GM10248 (cell line): ENCODE results near the gene TMEM219.

Experiments used
- CTCF ChIA-PET: fragments of 300-600 bp; sonication (Branson Sonifier 250); formaldehyde crosslinking; extraction: SDS; loops from one replicate; lab custom pipeline; 2021; ENCODE audit warnings: antibody characterized with exemption; lab: Yijun Ruan, JAX
- POLR2A ChIA-PET: fragments of 350-650 bp; sonication (Branson Sonifier 250); formaldehyde crosslinking; extraction: SDS; loops from one replicate; lab custom pipeline; 2020; ENCODE audit warnings: antibody characterized with exemption; lab: Yijun Ruan, JAX
- DNase-seq: peaks from one replicate; pipeline ENCODE4 v3.0.0; 2012; ENCODE audit errors: extremely low spot score
- CTCF ChIP-seq: IDR thresholded peaks from 2 replicates; pipeline ENCODE4 v1.5.1; 2012; ENCODE audit warnings: mild to moderate bottlenecking, low read depth; ENCODE audit errors: extremely low read depth, missing control alignments, control extremely low read depth

The TMEM219 gene

GRCh38 chr16:29920288-29921033, 41.4 kb upstream of the TMEM219 start:
- DNase-seq, result no peak
- no peak for TF ChIP-seq CTCF
- CTCF ChIA-PET, result interaction anchor here (1.3 to 1.7 kb wide), 2 partner anchors 12 to 86 kb away, joined by 4 read pairs; no protein-coding TSS in a partner anchor
- POLR2A ChIA-PET, result interaction anchor here (0.9 kb wide), 1 partner anchor 116 kb away, joined by 3 read pairs; no protein-coding TSS in a partner anchor

- DNase-seq, result no peak
- ChIA-PET POLR2A (interaction anchor here (0.6 to 0.9 kb wide), 2 partner anchors 117 to 923 kb away, joined by 3 read pairs; no protein-coding TSS in a partner anchor), CTCF (interaction anchor here (1.3 to 1.7 kb wide), 2 partner anchors 12 to 85 kb away, joined by 4 read pairs; no protein-coding TSS in a partner anchor)
- no peak for TF ChIP-seq CTCF
Observed at GRCh38 chr16:29921034-29921385, 40.9 kb upstream of the TMEM219 start.

- POLR2A ChIA-PET, result no interaction called here
Observed at GRCh38 chr16:29922326-29922725, 39.6 kb upstream of the TMEM219 start.

GRCh38 chr16:29922986-29923501, 38.8 kb upstream of the TMEM219 start:
- TF ChIP-seq CTCF, result no peak
- CTCF ChIA-PET, result interaction anchor here (0.9 to 1.4 kb wide), 2 partner anchors 9 to 83 kb away, joined by 3 to 6 read pairs; no protein-coding TSS in a partner anchor
- no peak for DNase-seq
- POLR2A ChIA-PET, result no interaction called here

More at GRCh38 chr16:29922326-29922725, 39.6 kb upstream of the TMEM219 start:
- TF ChIP-seq CTCF, result no peak
- CTCF ChIA-PET, result interaction anchor here (0.9 to 1.4 kb wide), 2 partner anchors 8 to 83 kb away, joined by 3 to 6 read pairs; no protein-coding TSS in a partner anchor
- no peak for DNase-seq

GRCh38 chr16:29925105-29925756, 36.6 kb upstream of the TMEM219 start:
- DNase-seq, result no peak
- no peak for TF ChIP-seq CTCF
- ChIA-PET CTCF (interaction anchor here (1.2 to 1.9 kb wide), 3 partner anchors 8 to 47 kb away, joined by 3 to 6 read pairs (median 3); no protein-coding TSS in a partner anchor), POLR2A (no interaction called here)
